OCI-LY7 (cell line): Measurements from ENCODE around the gene USH2A. TPM values are rescaled to one million over a fixed set of nuclear protein-coding genes. Genes with fewer than 3 reads are reported as not detected.

Experiments
- BruUV-seq: library from RNA; stranded (reverse); fragments of 400-500 nt; replicated peaks from 2 replicates; lab custom pipeline; 2021; lab: Mats Ljungman, UMichigan
- CTCF ChIA-PET: fragments of 300-600 bp; sonication (Branson Sonifier 250); formaldehyde crosslinking; loops from one replicate; lab custom pipeline; 2022; ENCODE audit warnings: antibody characterized with exemption; ENCODE audit not compliant: unreplicated experiment; lab: Charles Lee
- POLR2A ChIA-PET: fragments of 300-600 bp; sonication (Branson Sonifier 250); formaldehyde crosslinking; loops from one replicate; lab custom pipeline; 2022; ENCODE audit warnings: antibody characterized with exemption; lab: Charles Lee
- DNase-seq: peaks from one replicate; pipeline ENCODE4 v3.0.0-alpha.2; 2015; ENCODE audit warnings: low spot score
- H2AFZ ChIP-seq: fragments of 200-600 bp; sonication (generic), shearing (Covaris generic); 2 replicates; pipeline ENCODE4 v1.6.1; 2014; ENCODE audit warnings: mild to moderate bottlenecking, antibody characterized with exemption, low read length, moderate library complexity
- H3K27ac ChIP-seq: fragments of 200-600 bp; sonication (generic); 2 replicates; pipeline ENCODE4 v1.5.1; 2014; ENCODE audit warnings: mixed run types, low read depth, mild to moderate bottlenecking, moderate library complexity, low read length, inconsistent platforms; ENCODE audit not compliant: poor library complexity, severe bottlenecking
- H3K36me3 ChIP-seq: fragments of 200-600 bp; sonication (generic); 2 replicates; pipeline ENCODE4 v1.6.1; 2014; ENCODE audit warnings: mild to moderate bottlenecking, antibody characterized with exemption, low read length, moderate library complexity, mixed read lengths; ENCODE audit not compliant: insufficient read depth
- H3K4me1 ChIP-seq: fragments of 200-600 bp; sonication (generic); 2 replicates; pipeline ENCODE4 v1.5.1; 2014; ENCODE audit warnings: mild to moderate bottlenecking, low read length; ENCODE audit not compliant: insufficient read depth, poor library complexity, severe bottlenecking
- H3K4me2 ChIP-seq: fragments of 200-600 bp; sonication (generic); 2 replicates; pipeline ENCODE4 v1.6.1; 2014; ENCODE audit warnings: mild to moderate bottlenecking, low read length
- H3K4me3 ChIP-seq: fragments of 200-600 bp; sonication (generic); 2 replicates; pipeline ENCODE4 v1.5.1; 2014; ENCODE audit warnings: mild to moderate bottlenecking, low read depth, low read length; ENCODE audit not compliant: poor library complexity, severe bottlenecking
- H3K79me2 ChIP-seq: fragments of 200-600 bp; sonication (generic); 2 replicates; pipeline ENCODE4 v1.6.1; 2016; ENCODE audit warnings: low read depth, mild to moderate bottlenecking, low read length, moderate library complexity, mixed read lengths; ENCODE audit not compliant: insufficient read depth
- H3K9me2 ChIP-seq: fragments of 200-600 bp; sonication (generic); 2 replicates; pipeline ENCODE4 v1.6.1; 2016; ENCODE audit warnings: mild to moderate bottlenecking, low read length, mixed read lengths; ENCODE audit not compliant: insufficient read depth
- H3K9me3 ChIP-seq: fragments of 200-600 bp; sonication (generic); 2 replicates; pipeline ENCODE4 v1.6.1; 2014; ENCODE audit warnings: mild to moderate bottlenecking, mixed run types, low read length, mixed read lengths
- H4K20me1 ChIP-seq: fragments of 200-600 bp; sonication (generic); 2 replicates; pipeline ENCODE4 v1.6.1; 2014; ENCODE audit warnings: mild to moderate bottlenecking, antibody characterized with exemption, low read length, moderate library complexity, mixed read lengths; ENCODE audit not compliant: insufficient read depth
- EZH2phosphoT487 ChIP-seq: fragments of 200-600 bp; sonication (generic); IDR thresholded peaks from 2 replicates; pipeline ENCODE4 v1.6.1; 2018; ENCODE audit warnings: low read depth, borderline replicate concordance, mild to moderate bottlenecking, mixed run types, antibody characterized with exemption, low read length, moderate library complexity, mixed read lengths
- intact Hi-C: fragments of 100-400 bp; cut with micrococcal nuclease; formaldehyde crosslinking; loops from one replicate; pipeline ENCODE4 v1.10.0; 2022; ENCODE audit not compliant: unreplicated experiment
- total RNA-seq, 2 experiments: library from RNA; depleted of rRNA in 1 of 2; stranded (reverse); fragments of >200 nt in 1 of 2; shearing (Covaris generic) in 1 of 2; gene quantifications; 2 replicates each; pipeline ENCODE4 v1.2.3, GENCODE V29; 2014 to 2022
- TF ChIP-seq, protein P1 (sequence below): fragments of 200-600 bp; sonication (generic); conservative IDR thresholded peaks from 2 replicates; pipeline ENCODE4 v1.5.1; 2014; ENCODE audit warnings: mild to moderate bottlenecking, antibody characterized with exemption, low read length, moderate library complexity, mixed read lengths

Gene USH2A
- total RNA-seq, 2 experiments from 2014 or later: not detected

DNA sequence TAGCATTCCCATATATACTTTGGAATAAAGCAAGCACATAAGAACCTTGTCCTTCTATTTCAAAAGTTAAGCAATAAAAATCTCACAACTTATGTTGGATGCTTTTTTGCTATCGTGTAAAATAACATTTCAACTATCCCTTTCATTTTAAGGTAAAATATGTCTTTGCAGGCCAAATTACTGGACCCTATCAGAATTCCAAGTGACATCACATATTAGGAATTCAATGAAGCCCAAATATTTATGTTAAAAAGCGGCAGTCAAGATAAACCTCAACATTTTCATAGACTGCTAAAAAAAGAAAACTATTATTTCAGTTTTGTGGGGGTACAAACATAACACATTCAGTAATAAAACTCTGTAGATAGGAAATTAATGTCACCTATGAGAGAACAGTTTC lies 604.1 kb downstream of the USH2A start:
- no peak overlapping the region for H2AFZ ChIP-seq
- DNase-seq: no peak
- H4K20me1 ChIP-seq: no peaks in the 10 kb centered on the region
- H3K4me2 ChIP-seq: no peak overlapping the region
- no peaks in the 10 kb centered on the region for H3K9me3 ChIP-seq
- H3K36me3 ChIP-seq: no peaks in the 10 kb centered on the region
- H3K4me3 ChIP-seq: no peak overlapping the region
- intact Hi-C loops: no loop called here
- H3K4me1 ChIP-seq: no peaks in the 10 kb centered on the region
- ChIA-PET POLR2A (no interaction called here), CTCF (no interaction called here)
- H3K9me2 ChIP-seq: no peaks in the 10 kb centered on the region
- H3K79me2 ChIP-seq: no peaks in the 10 kb centered on the region
- no peak overlapping the region for H3K27ac ChIP-seq
- no TSS peak for BruUV-seq
- TF ChIP-seq EZH2phosphoT487: no peak
- TF ChIP-seq, protein P1, sequence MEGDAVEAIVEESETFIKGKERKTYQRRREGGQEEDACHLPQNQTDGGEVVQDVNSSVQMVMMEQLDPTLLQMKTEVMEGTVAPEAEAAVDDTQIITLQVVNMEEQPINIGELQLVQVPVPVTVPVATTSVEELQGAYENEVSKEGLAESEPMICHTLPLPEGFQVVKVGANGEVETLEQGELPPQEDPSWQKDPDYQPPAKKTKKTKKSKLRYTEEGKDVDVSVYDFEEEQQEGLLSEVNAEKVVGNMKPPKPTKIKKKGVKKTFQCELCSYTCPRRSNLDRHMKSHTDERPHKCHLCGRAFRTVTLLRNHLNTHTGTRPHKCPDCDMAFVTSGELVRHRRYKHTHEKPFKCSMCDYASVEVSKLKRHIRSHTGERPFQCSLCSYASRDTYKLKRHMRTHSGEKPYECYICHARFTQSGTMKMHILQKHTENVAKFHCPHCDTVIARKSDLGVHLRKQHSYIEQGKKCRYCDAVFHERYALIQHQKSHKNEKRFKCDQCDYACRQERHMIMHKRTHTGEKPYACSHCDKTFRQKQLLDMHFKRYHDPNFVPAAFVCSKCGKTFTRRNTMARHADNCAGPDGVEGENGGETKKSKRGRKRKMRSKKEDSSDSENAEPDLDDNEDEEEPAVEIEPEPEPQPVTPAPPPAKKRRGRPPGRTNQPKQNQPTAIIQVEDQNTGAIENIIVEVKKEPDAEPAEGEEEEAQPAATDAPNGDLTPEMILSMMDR: no peak

DNA sequence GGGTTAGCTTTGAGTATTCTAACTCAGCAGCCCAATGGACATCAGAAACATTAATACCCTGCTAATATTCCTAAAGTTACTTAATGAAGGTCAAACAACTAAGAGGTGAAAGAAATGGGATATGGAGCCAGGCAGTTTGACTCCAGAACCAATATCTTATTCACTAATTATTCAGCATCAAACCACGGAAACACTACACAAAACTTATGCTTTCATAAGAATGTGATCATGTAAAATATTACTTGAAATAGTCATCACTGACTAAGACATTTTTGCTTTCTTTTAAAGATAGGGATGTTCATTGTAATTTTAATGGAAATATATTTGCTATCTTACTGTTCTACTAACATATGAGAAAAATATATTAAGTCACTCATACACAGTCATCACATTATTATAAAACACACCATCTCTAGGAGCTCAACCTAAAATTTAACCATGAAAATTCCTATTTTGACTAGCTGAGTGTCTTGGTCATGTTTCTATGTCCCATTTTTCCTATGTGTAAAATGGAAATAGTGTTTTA lies 615.3 kb downstream of the USH2A start:
- POLR2A ChIA-PET: no interaction called here
- intact Hi-C loops: no loop called here
- H2AFZ ChIP-seq: no peak overlapping the region
- CTCF ChIA-PET: no interaction called here
- no peaks in the 10 kb centered on the region for H3K79me2 ChIP-seq
- no peaks in the 10 kb centered on the region for H4K20me1 ChIP-seq
- no peaks in the 10 kb centered on the region for H3K4me1 ChIP-seq
- H3K9me2 ChIP-seq: no peaks in the 10 kb centered on the region
- no TSS peak for BruUV-seq
- TF ChIP-seq, protein P1: no peak
- TF ChIP-seq EZH2phosphoT487: no peak
- no peak overlapping the region for H3K27ac ChIP-seq
- H3K4me2 ChIP-seq: no peak overlapping the region
- no peaks in the 10 kb centered on the region for H3K36me3 ChIP-seq
- no peak for DNase-seq
- H3K9me3 ChIP-seq: no peaks in the 10 kb centered on the region
- H3K4me3 ChIP-seq: no peak overlapping the region

DNA sequence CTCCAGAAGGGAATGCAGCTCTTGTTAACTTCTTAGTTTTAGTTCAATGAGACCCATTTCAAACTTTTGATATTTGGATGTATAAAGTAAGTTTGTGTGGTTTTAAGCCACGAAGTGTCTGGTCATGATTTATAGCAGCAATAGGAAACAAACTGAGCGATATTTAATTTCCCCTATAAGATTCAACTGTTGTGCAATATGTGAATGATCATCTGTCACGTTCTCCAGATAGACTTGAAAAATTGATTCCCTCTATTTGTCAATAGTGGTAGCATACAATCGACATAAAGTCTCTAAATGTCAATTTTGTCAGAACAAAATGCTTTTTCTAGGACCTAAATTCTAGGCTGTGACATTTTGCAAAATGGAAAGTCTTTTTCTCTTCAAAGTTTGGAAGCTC lies 616.0 kb downstream of the USH2A start:
- Histone ChIP-seq H4K20me1 (no peaks in the 10 kb centered on the region), H2AFZ (no peak overlapping the region), H3K4me1 (no peaks in the 10 kb centered on the region), H3K9me3 (no peaks in the 10 kb centered on the region), H3K79me2 (no peaks in the 10 kb centered on the region), H3K36me3 (no peaks in the 10 kb centered on the region), H3K4me3 (no peak overlapping the region), H3K9me2 (no peaks in the 10 kb centered on the region), H3K4me2 (no peak overlapping the region), H3K27ac (no peak overlapping the region)
- no peak for TF ChIP-seq EZH2phosphoT487
- TF ChIP-seq, protein P1: no peak
- BruUV-seq: no TSS peak
- intact Hi-C loops: no loop called here
- ChIA-PET CTCF (no interaction called here), POLR2A (no interaction called here)
- DNase-seq: no peak
